SK-MEL-5 (cell line): ENCODE results near the gene TFEC. TPM values are rescaled to one million over a fixed set of nuclear protein-coding genes. Genes with fewer than 3 reads are reported as not detected.
A peak's percentile ranks its signal among the peaks of the same experiment; 100 is the strongest.
"Not testable (repeated sequence)": the region's sequence is repeated elsewhere in the genome, so short reads cannot be mapped to it uniquely, and the experiment has no call there.

Experiments
- DNase-seq: peaks from one replicate; pipeline ENCODE4 v3.0.0-alpha.2; 2016; ENCODE audit warnings: low read depth, low spot score
- in situ Hi-C: cut with HindIII; loops from 2 replicates; pipeline ENCODE4 v1.10.0; 2016; ENCODE audit warnings: low sequenced_read_pairs, high pct_unique_total_duplicates, low pct_unique_long_range_greater_than_20kb
- total RNA-seq: library from RNA; depleted of rRNA; stranded (reverse); fragments of >200 nt; shearing (Covaris generic); gene quantifications from 2 replicates; pipeline ENCODE4 v1.2.3, GENCODE V29; 2014

The TFEC gene
- total RNA-seq, 1 experiment from 2014 or later, result not detected

DNA sequence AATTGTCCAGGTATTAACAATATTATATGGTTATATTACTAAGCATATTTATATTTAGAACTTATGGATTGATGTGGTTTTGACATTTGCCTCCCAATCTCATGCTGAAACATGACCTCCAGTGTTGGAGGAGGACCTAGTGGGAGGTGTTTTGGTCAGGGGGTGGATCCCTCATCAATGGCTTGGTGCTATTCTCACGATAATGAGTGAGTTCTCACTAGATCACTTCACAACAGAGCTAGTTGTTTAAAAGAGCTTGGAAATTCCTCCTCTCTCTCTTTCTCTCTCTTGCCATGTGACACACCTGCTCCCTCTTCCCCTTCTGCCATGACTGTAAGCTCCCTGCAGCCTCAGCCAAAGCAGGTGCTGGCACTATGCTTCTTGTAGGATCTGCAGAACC, 19.0 kb downstream of the TFEC start:
- no peak for DNase-seq
- in situ Hi-C loops, result no loop called here

- in situ Hi-C loops, DNase-seq: not testable (repeated sequence)
Observed at GRCh38 chr7:116004762-116005161, 25.8 kb downstream of the TFEC start.

GRCh38 chr7:115997221-115997620, 33.3 kb downstream of the TFEC start:
- no peak for DNase-seq
- in situ Hi-C loops, result no loop called here

- no peak for DNase-seq
- in situ Hi-C loops, result no loop called here
Observed at GRCh38 chr7:115995701-115996100, 34.9 kb downstream of the TFEC start.

GRCh38 chr7:115988401-115988800, 42.2 kb downstream of the TFEC start:
- no peak for DNase-seq
- in situ Hi-C loops, result no loop called here

DNA sequence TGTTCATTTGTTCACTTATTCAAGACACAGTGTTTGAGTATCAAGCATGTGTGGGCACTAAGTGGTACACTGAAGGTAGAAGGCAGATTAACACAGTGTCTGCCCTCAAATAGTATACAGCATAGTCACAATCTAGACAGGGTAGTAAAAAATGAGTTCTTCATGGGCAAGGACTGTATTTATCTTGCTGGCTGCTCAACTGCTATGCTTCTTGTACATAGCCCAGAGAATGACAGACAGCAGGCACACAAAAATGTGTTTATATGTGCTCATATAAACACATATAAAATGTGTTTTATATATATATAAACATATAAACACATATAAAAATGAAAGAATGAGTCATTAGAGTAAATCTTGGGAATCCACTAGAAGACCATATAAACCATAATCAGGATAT, 43.1 kb downstream of the TFEC start:
- no peak for DNase-seq
- in situ Hi-C loops, result no loop called here

- in situ Hi-C loops, result no loop called here
- no peak for DNase-seq
Observed at GRCh38 chr7:115984105-115984504, 46.5 kb downstream of the TFEC start.

GRCh38 chr7:115980159-115980558, 50.4 kb downstream of the TFEC start:
- DNase-seq, result no peak
- in situ Hi-C loops, result no loop called here

GRCh38 chr7:115976651-115977050, 53.9 kb downstream of the TFEC start:
- DNase-seq, result peak; percentile 10
- in situ Hi-C loops, result no loop called here

DNA sequence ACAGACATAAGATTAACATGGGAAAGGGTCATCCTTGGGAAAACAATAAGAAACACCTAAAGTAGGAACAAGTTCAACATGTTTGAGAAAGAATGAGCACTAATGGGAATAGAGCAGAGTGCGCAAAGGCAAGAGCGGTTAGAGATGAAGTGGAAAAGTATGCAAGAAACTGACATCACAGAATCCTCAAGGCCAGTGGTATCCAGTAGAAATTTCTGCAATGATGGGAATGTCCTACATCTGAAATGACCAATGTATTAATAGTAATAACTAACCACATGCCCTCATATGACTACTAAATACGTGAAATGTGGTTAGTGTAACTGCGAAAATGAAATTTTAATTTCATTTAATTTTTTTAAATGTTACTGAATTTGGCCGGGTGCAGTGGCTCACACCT, 54.8 kb downstream of the TFEC start:
- in situ Hi-C loops, result no loop called here
- no peak for DNase-seq

- DNase-seq, result no peak
- in situ Hi-C loops, result no loop called here
Observed at GRCh38 chr7:115973406-115973805, 57.2 kb downstream of the TFEC start.

DNA sequence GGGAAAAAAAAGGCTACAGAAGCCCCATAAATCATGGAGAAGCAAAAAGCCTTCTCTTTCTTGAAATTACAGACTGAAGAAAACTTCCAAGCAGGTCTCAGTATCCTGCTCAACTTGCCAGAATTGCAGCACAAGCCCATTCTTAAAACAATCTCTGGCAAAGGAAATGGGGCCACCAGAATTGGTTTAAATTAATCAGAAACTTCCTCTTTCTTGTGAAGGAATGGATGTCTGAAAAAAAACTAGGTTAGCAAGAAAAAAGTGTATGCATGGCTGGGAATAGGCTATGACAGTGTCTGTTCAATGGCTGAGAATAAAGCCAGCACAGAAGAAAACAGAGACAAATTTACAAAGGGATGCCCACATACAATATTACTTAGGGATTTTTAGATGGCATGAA, 59.1 kb downstream of the TFEC start:
- in situ Hi-C loops, result no loop called here

GRCh38 chr7:115968596-115968995, 62.0 kb downstream of the TFEC start:
- in situ Hi-C loops, result no loop called here
- no peak for DNase-seq

More for the DNA sequence above, 59.1 kb downstream of the TFEC start:
- DNase-seq, result no peak

GRCh38 chr7:115968171-115968570, 62.4 kb downstream of the TFEC start:
- in situ Hi-C loops, result no loop called here

GRCh38 chr7:115965796-115966475, 64.6 kb downstream of the TFEC start:
- in situ Hi-C loops, result no loop called here
- no peak for DNase-seq

More at GRCh38 chr7:115968171-115968570, 62.4 kb downstream of the TFEC start:
- no peak for DNase-seq

- in situ Hi-C loops, result no loop called here
- no peak for DNase-seq
Observed at GRCh38 chr7:115965236-115965635, 65.3 kb downstream of the TFEC start.

GRCh38 chr7:115964799-115965198, 65.8 kb downstream of the TFEC start:
- in situ Hi-C loops, result no loop called here

DNA sequence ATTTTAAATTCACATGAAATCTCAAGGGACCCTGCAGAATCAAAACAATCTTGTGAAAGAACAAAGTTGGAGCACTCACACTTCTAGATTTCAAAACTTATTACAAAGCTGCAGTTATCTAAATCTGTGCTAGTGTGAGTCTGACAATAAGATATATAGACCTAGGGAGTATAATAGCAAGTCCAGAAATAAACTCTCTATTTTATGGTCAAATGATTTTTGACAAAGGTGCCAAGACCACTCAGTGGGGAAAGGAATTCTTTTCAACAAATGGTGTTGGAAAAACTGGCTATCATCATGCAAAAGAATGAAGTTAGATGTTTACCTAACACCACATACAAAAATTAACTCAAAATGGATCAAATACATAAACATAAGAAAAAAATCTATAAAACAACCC, 68.2 kb downstream of the TFEC start:
- DNase-seq, result no peak
- in situ Hi-C loops, result no loop called here

More at GRCh38 chr7:115964799-115965198, 65.8 kb downstream of the TFEC start:
- no peak for DNase-seq

GRCh38 chr7:115953592-115954255, 76.8 kb downstream of the TFEC start:
- in situ Hi-C loops, result no loop called here
- no peak for DNase-seq
